ENCODE data around the gene EYA2.
"Not testable (repeated sequence)": the region's sequence is repeated elsewhere in the genome, so short reads cannot be mapped to it uniquely, and the experiment has no call there.

EYA2 gene

DNA sequence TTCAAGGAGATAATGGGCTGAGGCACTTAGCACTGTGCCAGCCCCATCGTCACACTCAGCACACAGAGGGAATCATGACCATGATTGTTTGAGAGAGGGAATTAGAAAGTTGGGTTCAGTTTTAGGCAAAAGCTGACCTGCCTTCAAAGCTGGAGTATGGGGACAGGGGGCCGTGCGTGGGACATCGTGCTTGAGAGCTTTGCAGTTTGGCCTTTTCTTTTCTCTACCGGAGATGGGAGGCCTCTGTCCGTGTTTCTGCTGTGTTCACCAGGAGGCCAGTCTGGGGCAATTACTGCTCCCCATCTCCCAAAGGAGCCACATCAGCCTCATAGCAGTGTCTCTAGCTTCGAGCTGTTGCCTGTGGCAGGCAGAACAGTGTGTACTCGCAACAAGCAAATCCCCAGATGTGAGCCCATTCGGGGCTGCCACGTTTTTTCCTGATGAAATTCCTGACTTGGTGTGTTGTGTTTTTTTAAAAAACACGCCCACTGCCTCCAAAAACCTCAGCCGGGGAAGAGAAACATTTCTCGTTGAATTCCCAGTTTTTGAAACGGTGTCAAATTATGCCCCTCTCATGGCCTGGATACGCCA, 20.2 kb downstream of the EYA2 start:
- no peak for DNase-seq (ENCODE audit: low read depth)
- TF ChIP-seq, protein P1, sequence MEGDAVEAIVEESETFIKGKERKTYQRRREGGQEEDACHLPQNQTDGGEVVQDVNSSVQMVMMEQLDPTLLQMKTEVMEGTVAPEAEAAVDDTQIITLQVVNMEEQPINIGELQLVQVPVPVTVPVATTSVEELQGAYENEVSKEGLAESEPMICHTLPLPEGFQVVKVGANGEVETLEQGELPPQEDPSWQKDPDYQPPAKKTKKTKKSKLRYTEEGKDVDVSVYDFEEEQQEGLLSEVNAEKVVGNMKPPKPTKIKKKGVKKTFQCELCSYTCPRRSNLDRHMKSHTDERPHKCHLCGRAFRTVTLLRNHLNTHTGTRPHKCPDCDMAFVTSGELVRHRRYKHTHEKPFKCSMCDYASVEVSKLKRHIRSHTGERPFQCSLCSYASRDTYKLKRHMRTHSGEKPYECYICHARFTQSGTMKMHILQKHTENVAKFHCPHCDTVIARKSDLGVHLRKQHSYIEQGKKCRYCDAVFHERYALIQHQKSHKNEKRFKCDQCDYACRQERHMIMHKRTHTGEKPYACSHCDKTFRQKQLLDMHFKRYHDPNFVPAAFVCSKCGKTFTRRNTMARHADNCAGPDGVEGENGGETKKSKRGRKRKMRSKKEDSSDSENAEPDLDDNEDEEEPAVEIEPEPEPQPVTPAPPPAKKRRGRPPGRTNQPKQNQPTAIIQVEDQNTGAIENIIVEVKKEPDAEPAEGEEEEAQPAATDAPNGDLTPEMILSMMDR (IDR thresholded peaks at IDR 0.05; ENCODE audit: control insufficient read depth, extremely low read depth, insufficient read depth): no peak
- no peak overlapping the region for H3K4me3 ChIP-seq (ENCODE audit: low read depth, low read length)

DNA sequence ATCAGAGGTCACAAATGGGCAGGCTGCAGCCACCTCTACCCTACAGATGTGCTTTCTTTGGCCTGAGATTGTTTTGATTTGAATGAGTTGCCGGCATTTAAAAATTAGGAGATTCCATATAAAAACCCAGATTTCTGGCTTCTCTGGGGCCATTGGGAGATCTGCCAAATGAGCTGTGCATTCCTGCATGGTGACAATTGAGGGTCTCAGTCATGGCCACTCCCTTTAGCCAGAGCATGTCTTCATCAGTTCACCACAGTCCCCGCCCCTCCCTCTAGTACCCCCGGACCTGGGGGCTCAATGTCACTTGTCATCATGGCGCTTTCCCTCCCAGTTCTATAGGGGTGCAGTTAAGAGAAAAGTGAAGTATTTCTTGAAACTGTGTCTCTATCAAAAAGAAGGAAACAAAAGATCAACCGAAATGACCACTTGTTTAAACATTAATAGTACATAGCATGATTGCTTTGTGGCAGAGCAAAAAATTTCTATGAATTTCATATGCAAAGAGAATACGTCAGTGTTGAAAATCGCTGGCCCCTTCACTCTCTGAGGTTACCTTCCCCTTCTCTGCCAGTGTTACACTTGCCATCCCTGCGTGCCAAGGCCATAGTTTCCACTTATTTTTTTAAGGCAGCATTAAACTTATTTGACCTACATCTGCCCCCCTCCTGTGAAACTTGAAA, 21.1 kb downstream of the EYA2 start:
- TF ChIP-seq, protein P1 (IDR thresholded peaks at IDR 0.05; ENCODE audit: control insufficient read depth, extremely low read depth, insufficient read depth): no peak
- no peak for DNase-seq (ENCODE audit: low read depth)

DNA sequence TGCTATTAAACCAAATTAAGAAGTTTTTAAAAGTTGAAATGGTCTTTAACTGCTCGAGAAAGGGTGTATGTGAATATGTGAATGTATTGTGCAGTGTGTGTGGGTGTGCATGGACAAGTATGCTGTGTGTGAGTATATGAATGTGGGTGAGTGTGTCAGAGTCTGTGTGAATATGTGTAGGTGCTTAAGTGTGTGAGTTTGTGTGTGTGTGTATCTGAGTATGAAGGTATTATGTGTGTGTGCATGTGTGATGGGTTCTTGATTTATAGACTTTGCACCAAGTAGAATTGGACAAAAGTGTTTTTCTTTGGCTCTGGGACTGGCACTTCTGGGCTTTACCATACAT, 21.6 kb downstream of the EYA2 start:
- H3K4me3 ChIP-seq (ENCODE audit: low read depth, low read length): no peak overlapping the region
- no peak for DNase-seq (ENCODE audit: low read depth)
- TF ChIP-seq, protein P1 (IDR thresholded peaks at IDR 0.05; ENCODE audit: control insufficient read depth, extremely low read depth, insufficient read depth): no peak

More for the DNA sequence above, 21.1 kb downstream of the EYA2 start:
- no peak overlapping the region for H3K4me3 ChIP-seq (ENCODE audit: low read depth, low read length)

DNA sequence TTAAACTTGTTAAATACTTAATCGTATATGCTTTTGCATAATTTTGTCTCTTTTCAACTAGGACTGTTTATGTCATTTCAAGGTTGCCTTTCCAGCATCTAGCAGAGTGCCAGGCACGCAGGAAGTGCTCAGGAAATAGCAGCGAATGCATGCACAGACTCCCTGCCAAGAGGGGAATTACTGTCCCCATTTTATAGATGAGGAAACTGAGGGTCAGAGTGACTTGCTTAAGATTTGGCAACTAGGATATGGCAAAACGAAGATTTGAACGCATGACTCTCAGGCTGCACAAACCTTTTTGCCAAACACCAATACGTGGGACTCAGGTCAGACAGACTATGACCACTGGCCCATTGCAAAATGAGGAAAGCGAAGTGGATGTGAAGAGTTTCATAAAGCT, 22.5 kb downstream of the EYA2 start:
- TF ChIP-seq, protein P1 (IDR thresholded peaks at IDR 0.05; ENCODE audit: control insufficient read depth, extremely low read depth, insufficient read depth): no peak
- DNase-seq (ENCODE audit: low read depth): no peak
- H3K4me3 ChIP-seq (ENCODE audit: low read depth, low read length): no peak overlapping the region

DNA sequence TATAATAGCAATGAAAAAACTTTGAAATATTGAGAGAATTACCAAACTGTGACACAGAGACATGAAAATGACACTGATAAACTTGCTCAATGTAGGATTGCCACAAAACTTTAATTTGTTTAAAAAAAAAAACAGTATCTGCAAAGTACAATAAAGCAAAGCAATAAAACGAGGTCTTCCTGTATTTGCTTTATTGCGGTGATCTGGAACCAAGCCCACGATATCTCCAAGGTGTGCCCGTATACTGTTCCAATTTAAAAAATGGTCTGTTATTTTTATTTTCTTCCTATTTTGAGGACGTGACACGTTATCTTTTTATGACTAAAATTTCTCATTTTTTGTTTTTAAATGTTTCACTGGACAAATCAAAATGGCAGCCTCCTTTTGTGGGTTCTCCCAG, 25.5 kb downstream of the EYA2 start:
- peak; percentile 10 for DNase-seq (ENCODE audit: low read depth)
- no peak overlapping the region for H3K4me3 ChIP-seq (ENCODE audit: low read depth, low read length)
- TF ChIP-seq, protein P1 (IDR thresholded peaks at IDR 0.05; ENCODE audit: control insufficient read depth, extremely low read depth, insufficient read depth): no peak

DNA sequence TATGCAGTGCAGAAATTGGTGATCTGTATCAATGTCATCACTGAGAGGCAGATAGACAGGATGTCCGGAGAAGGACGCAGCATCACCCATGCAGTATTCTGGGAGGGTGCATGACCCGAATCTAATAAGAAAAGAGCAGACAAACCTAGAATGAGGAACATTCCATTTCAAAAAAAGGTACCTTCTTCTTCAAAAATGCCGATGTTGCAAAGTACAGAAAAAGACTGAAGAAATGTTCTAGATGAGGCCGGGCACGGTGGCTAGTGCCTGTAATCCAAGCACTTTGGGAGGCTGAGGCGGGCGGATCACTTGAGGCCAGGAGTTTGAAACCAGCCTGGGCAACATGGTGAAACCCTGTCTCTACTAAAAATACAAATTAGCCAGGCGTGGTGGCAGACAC, 28.2 kb downstream of the EYA2 start:
- DNase-seq (ENCODE audit: low read depth); H3K4me3 ChIP-seq (ENCODE audit: low read depth, low read length): not testable (repeated sequence)

DNA sequence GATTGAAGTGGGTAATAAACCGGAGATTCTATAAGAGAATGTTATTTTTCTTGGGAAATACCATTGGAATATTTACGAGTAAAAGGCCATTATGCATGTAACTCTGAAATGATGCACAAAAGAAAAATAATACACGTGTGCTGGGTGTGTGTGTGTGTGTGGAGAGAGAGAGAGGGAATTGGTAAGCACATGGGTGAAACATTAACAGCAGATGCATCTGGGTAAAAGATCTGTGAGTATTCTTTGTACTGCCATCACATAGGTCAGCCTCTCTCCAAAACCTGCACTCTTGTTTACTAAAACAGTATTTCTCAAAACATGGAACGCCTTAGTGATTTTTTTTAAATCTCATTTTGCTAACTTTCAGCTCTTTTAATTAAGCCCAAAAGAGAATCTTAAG, 28.9 kb downstream of the EYA2 start:
- H3K4me3 ChIP-seq (ENCODE audit: low read depth, low read length): no peak overlapping the region
- TF ChIP-seq, protein P1 (IDR thresholded peaks at IDR 0.05; ENCODE audit: control insufficient read depth, extremely low read depth, insufficient read depth): no peak
- DNase-seq (ENCODE audit: low read depth): no peak

Measured in LNCaP clone FGC (cell line).